HG02623 (cell line): ENCODE measurements around the gene CIZ1.

Source experiments
- ATAC-seq: cut with Tn5 transposase; IDR thresholded peaks from one replicate; pipeline ENCODE4 v1.9.1; 2021; ENCODE audit warnings: moderate library complexity; ENCODE audit not compliant: unreplicated experiment

Gene CIZ1

GRCh38 chr9:128213746-128214497 is 22.6 kb upstream of the CIZ1 start:
- ATAC-seq = no peak

- ATAC-seq = no peak
Observed at GRCh38 chr9:128211981-128212281, 20.6 kb upstream of the CIZ1 start.

- no peak for ATAC-seq
Observed at GRCh38 chr9:128211186-128211980, 20.0 kb upstream of the CIZ1 start.

- no peak for ATAC-seq
Observed at GRCh38 chr9:128208946-128209669, 17.7 kb upstream of the CIZ1 start.

- no peak for ATAC-seq
Observed at GRCh38 chr9:128208386-128208785, 17.0 kb upstream of the CIZ1 start.

- ATAC-seq = no peak
Observed at GRCh38 chr9:128206916-128207910, 15.8 kb upstream of the CIZ1 start.

GRCh38 chr9:128206484-128206883 is 15.1 kb upstream of the CIZ1 start:
- ATAC-seq = no peak

GRCh38 chr9:128205296-128205944 is 14.0 kb upstream of the CIZ1 start:
- no peak for ATAC-seq

GRCh38 chr9:128204858-128205257 is 13.5 kb upstream of the CIZ1 start:
- ATAC-seq = no peak

- no peak for ATAC-seq
Observed at GRCh38 chr9:128203707-128204551, 12.6 kb upstream of the CIZ1 start.

GRCh38 chr9:128203024-128203706 is 11.8 kb upstream of the CIZ1 start, which contains the start of gene DNM1:
DNM1 (plus strand) TSS chr9:128203379; CDS start chr9:128203471, 92 bp downstream.
- ATAC-seq = peak; percentile 75

GRCh38 chr9:128202648-128203023 is 11.3 kb upstream of the CIZ1 start:
- ATAC-seq = no peak

GRCh38 chr9:128201441-128202369 is 10.3 kb upstream of the CIZ1 start:
- no peak for ATAC-seq

- ATAC-seq = no peak
Observed at GRCh38 chr9:128193469-128194096, 2.2 kb upstream of the CIZ1 start.

- ATAC-seq = no peak
Observed at GRCh38 chr9:128192601-128193371, 1.4 kb upstream of the CIZ1 start.
